Middle frontal gyrus (tissue), 1 donor: ENCODE results near the gene ATG7.
"Not testable (repeated sequence)": the region's sequence is repeated elsewhere in the genome, so short reads cannot be mapped to it uniquely, and the experiment has no call there.

Experiments
- DNase-seq: peaks from one replicate; pipeline ENCODE4 v3.0.0-alpha.2; 2015; ENCODE audit warnings: low spot score; ENCODE audit errors: extremely low spot score

ATG7 gene

GRCh38 chr3:11459186-11459824, 187.1 kb downstream of the ATG7 start:
- no peak for DNase-seq

- DNase-seq, result no peak
Observed at GRCh38 chr3:11461226-11461625, 189.0 kb downstream of the ATG7 start.

GRCh38 chr3:11462673-11463072, 190.5 kb downstream of the ATG7 start:
- DNase-seq, result not testable (repeated sequence)

GRCh38 chr3:11463591-11463990, 191.4 kb downstream of the ATG7 start:
- no peak for DNase-seq

GRCh38 chr3:11464356-11464755, 192.2 kb downstream of the ATG7 start:
- DNase-seq, result no peak

- peak; percentile 9 for DNase-seq
Observed at GRCh38 chr3:11465744-11466616, 193.8 kb downstream of the ATG7 start.

GRCh38 chr3:11467875-11468274, 195.7 kb downstream of the ATG7 start:
- DNase-seq, result no peak

GRCh38 chr3:11470031-11470853, 198.0 kb downstream of the ATG7 start:
- no peak for DNase-seq

- DNase-seq, result no peak
Observed at GRCh38 chr3:11475324-11475723, 203.1 kb downstream of the ATG7 start.

GRCh38 chr3:11476735-11477144, 204.5 kb downstream of the ATG7 start:
- no peak for DNase-seq

- no peak for DNase-seq
Observed at GRCh38 chr3:11477407-11477911, 205.3 kb downstream of the ATG7 start.

GRCh38 chr3:11478167-11478566, 206.0 kb downstream of the ATG7 start:
- DNase-seq, result no peak

GRCh38 chr3:11479221-11479620, 207.0 kb downstream of the ATG7 start:
- no peak for DNase-seq

- no peak for DNase-seq
Observed at GRCh38 chr3:11480663-11481298, 208.6 kb downstream of the ATG7 start.

GRCh38 chr3:11481556-11481955, 209.4 kb downstream of the ATG7 start:
- DNase-seq, result no peak

GRCh38 chr3:11482021-11482420, 209.8 kb downstream of the ATG7 start:
- DNase-seq, result no peak

GRCh38 chr3:11488356-11488755, 216.2 kb downstream of the ATG7 start:
- not testable (repeated sequence) for DNase-seq

- DNase-seq, result no peak
Observed at GRCh38 chr3:11494131-11494916, 222.1 kb downstream of the ATG7 start.

GRCh38 chr3:11495948-11496557, 223.9 kb downstream of the ATG7 start:
- no peak for DNase-seq

GRCh38 chr3:11498177-11498576, 226.0 kb downstream of the ATG7 start:
- no peak for DNase-seq
